GM12878 (cell line): ENCODE measurements around the gene FRS3. TPM values are rescaled to one million over a fixed set of nuclear protein-coding genes. Genes with fewer than 3 reads are reported as not detected.

Experiments
- ATAC-seq: fragments of 200-7000 bp; cut with Tn5 transposase; 3 replicates; pipeline ENCODE4 v1.9.1; 2020; ENCODE audit warnings: mild to moderate bottlenecking, moderate library complexity
- BruUV-seq: library from RNA; stranded (reverse); fragments of 400-500 nt; replicated peaks from 2 replicates; lab custom pipeline; 2021; lab: Mats Ljungman, UMichigan
- CTCF ChIA-PET: fragments of 300-600 bp; sonication (Branson Sonifier 250); formaldehyde crosslinking; extraction: SDS; loops from one replicate; lab custom pipeline; 2021; ENCODE audit warnings: inconsistent platforms; lab: Yijun Ruan, JAX
- POLR2A ChIA-PET: fragments of 350-600 bp; formaldehyde crosslinking; extraction: SDS; loops from one replicate; lab custom pipeline; 2021; ENCODE audit warnings: inconsistent platforms; lab: Charles Lee
- RAD21 ChIA-PET: fragments of 300-600 bp; sonication (Branson Sonifier 250); formaldehyde crosslinking; loops from one replicate; lab custom pipeline; 2023; ENCODE audit warnings: antibody characterized with exemption; ENCODE audit not compliant: unreplicated experiment; lab: Charles Lee
- SMC1A ChIA-PET: fragments of 300-600 bp; sonication (Branson Sonifier 250); formaldehyde crosslinking; loops from one replicate; lab custom pipeline; 2023; ENCODE audit not compliant: unreplicated experiment, uncharacterized antibody; lab: Charles Lee
- DNase-seq: peaks from one replicate; pipeline ENCODE4 v3.0.0-alpha.2; 2011; ENCODE audit warnings: low read depth, low spot score
- FAIRE-seq: peaks from 3 replicates; lab custom pipeline; 2011; peaks lifted over from hg19 to GRCh38; lab: Jason Lieb, UNC
- H2AFZ ChIP-seq: 2 replicates; pipeline ENCODE4 v1.6.0; 2011; ENCODE audit warnings: low read depth, low read length, control low read depth; ENCODE audit not compliant: control insufficient read depth
- H3K27ac ChIP-seq: 2 replicates; pipeline ENCODE4 v1.5.1; 2011; ENCODE audit warnings: control low read depth; ENCODE audit not compliant: control insufficient read depth, insufficient read depth
- H3K27me3 ChIP-seq, 2 experiments: replicated peaks in 1 of 2; 2 replicates each; pipeline versions ENCODE4 v1.6.0 to v1.6.1; 2011; ENCODE audit warnings: low read length in 1 of 2; ENCODE audit not compliant: control insufficient read depth in 2 of 2, insufficient read depth in 2 of 2
- H3K36me3 ChIP-seq, 2 experiments: 2 replicates each; pipeline ENCODE4 v1.5.1; 2011; ENCODE audit warnings: low read length in 1 of 2; ENCODE audit not compliant: control insufficient read depth in 2 of 2, insufficient read depth in 2 of 2
- H3K4me1 ChIP-seq: 2 replicates; pipeline ENCODE4 v1.6.1; 2011; ENCODE audit warnings: mild to moderate bottlenecking, low read length, moderate library complexity, mixed read lengths; ENCODE audit not compliant: control insufficient read depth, insufficient read depth
- H3K4me2 ChIP-seq: 2 replicates; pipeline ENCODE4 v1.6.0; 2011; ENCODE audit warnings: control low read depth; ENCODE audit not compliant: control insufficient read depth, insufficient read depth
- H3K4me3 ChIP-seq: fragments of 200-600 bp; sonication (generic); 2 replicates; pipeline ENCODE4 v1.5.1; 2016
- H3K79me2 ChIP-seq: 2 replicates; pipeline ENCODE4 v1.6.0; 2011; ENCODE audit warnings: low read length; ENCODE audit not compliant: control insufficient read depth, insufficient read depth
- H3K9ac ChIP-seq: 2 replicates; pipeline ENCODE4 v1.8.0; 2011; ENCODE audit warnings: low read length, control low read depth, mixed read lengths; ENCODE audit not compliant: control insufficient read depth, insufficient read depth
- H3K9me3 ChIP-seq: replicated peaks from 3 replicates; pipeline ENCODE4 v1.5.1; 2011; ENCODE audit warnings: mild to moderate bottlenecking, low read length; ENCODE audit not compliant: control insufficient read depth, insufficient read depth
- H4K20me1 ChIP-seq: 2 replicates; pipeline ENCODE4 v1.6.0; 2011; ENCODE audit not compliant: control insufficient read depth, insufficient read depth
- ASH2L ChIP-seq: fragments of 300-600, 200-600 bp; sonication (generic); IDR thresholded peaks from 2 replicates; pipeline ENCODE4 v1.6.1; 2017; ENCODE audit warnings: low read depth, mild to moderate bottlenecking, borderline replicate concordance
- MEF2A ChIP-seq: IDR thresholded peaks from 2 replicates; pipeline ENCODE4 v1.6.1; 2011; ENCODE audit warnings: low read depth, mild to moderate bottlenecking, low read length, moderate library complexity; ENCODE audit not compliant: insufficient read depth
- TARDBP ChIP-seq: IDR thresholded peaks from 2 replicates; pipeline ENCODE4 v1.6.1; 2016; ENCODE audit warnings: borderline replicate concordance
- TCF3 ChIP-seq: IDR thresholded peaks from 2 replicates; pipeline ENCODE4 v1.6.1; 2012; ENCODE audit warnings: low read depth, mild to moderate bottlenecking, low read length, borderline replicate concordance; ENCODE audit not compliant: insufficient read depth
- ZNF622 ChIP-seq: fragments of 450-650 bp; IDR thresholded peaks from 2 replicates; pipeline ENCODE4 v1.6.1; 2017; ENCODE audit warnings: mild to moderate bottlenecking, inconsistent platforms
- WGBS: methylation state at CpG from one replicate; pipeline ENCODE4 v1.1.6; 2016; ENCODE audit warnings: low lambda C conversion rate; ENCODE audit not compliant: insufficient replicate concordance, insufficient coverage; ENCODE audit errors: missing lambda C conversion rate; 5-methylcytosine and 5-hydroxymethylcytosine counted together
- in situ Hi-C: fragments of 300-500 bp; cut with MboI; formaldehyde crosslinking; loops from 9 replicates; pipeline ENCODE4 v1.14.3; 2018; ENCODE audit warnings: mixed read lengths
- intact Hi-C: fragments of 100-400 bp; cut with micrococcal nuclease; formaldehyde crosslinking; loops from one replicate; pipeline ENCODE4 v1.14.2; 2022; ENCODE audit not compliant: unreplicated experiment
- polyA plus RNA-seq, 11 experiments: library from polyadenylated mRNA; depleted of rRNA in 4 of 11; unstranded in 6 of 11; stranded (reverse) in 5 of 11; fragments of >200 nt; fragmentation: Nextera tagmentation in 4 of 11; fragmentation: Illumina TruSeq in 1 of 11; extraction: Ambion mirVana in 4 of 11; extraction: Trizol in 1 of 11; gene quantifications; 1 replicate in 1 of 11; 2 replicates in 10 of 11; pipeline versions ENCODE4 v1.2.1 to v1.2.3, GENCODE V29; 2011 to 2016; ENCODE audit warnings: inconsistent platforms in 2 of 11, missing spikeins in 2 of 11, low read depth in 1 of 11
- total RNA-seq, 4 experiments: library from RNA; depleted of rRNA in 3 of 4; stranded (reverse); fragments of >200 nt in 3 of 4; fragmentation: Illumina TruSeq in 1 of 4; extraction: Trizol in 1 of 4; gene quantifications; 2 replicates each; pipeline versions ENCODE4 v1.2.1 to v1.2.3, GENCODE V29; 2013 to 2021
- TF ChIP-seq, protein P1 (sequence below): IDR thresholded peaks from 2 replicates; pipeline ENCODE4 v1.6.1; 2011; ENCODE audit warnings: mild to moderate bottlenecking, low read depth, low read length, moderate library complexity; ENCODE audit not compliant: insufficient replicate concordance

Gene FRS3
- total and polyA plus RNA-seq, 10 of the 15 experiments (the other 5 are each of a cell fraction or from before 2014, with no cell fraction given): 0.05 to 3.4 (median 1.5) TPM

DNA sequence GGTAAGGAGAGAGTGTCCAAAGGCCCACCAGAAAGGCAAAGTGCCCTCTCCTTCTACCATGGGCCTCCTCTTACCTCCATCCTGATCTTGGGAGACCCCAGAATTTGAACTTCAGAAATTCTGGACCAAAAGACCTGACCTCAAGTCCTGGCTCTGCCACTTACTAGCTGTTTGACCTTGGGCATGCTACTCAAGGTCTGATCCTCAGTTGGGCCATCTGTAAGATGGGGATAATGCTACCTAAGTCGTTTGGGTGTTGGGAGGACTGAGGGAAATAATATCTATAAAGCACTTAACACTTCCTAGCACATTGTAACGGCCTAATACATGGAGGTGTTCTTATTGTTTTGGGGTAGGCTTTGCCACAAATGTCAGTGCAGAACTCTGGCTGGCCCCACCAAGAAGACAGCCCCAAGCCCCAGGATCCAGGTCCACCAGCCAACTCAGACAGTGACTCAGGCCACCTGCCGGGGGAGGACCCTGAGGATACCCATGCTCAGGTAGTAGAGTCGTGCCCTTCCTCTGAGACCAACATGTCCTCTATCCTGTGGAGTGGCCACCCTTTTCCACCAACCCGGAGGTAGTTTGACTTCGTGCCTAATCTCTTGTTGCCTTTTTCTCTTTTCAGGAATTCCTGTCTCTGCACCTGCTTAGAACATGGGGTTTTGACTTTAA, 3.5 kb upstream of the FRS3 start:
- no peak for DNase-seq
- Histone ChIP-seq H3K36me3 (no peaks in the 10 kb centered on the region), H3K27me3 (no peaks in the 10 kb centered on the region), H3K79me2 (peaks cover 10% of the 10 kb centered on the region), H2AFZ (no peak overlapping the region), H3K4me1 (peaks cover 29% of the 10 kb centered on the region), H3K27ac (no peak overlapping the region), H4K20me1 (no peaks in the 10 kb centered on the region), H3K4me3 (no peak overlapping the region), H3K4me2 (no peak overlapping the region), H3K9ac (no peak overlapping the region), H3K9me3 (no peaks in the 10 kb centered on the region)
- no peak for TF ChIP-seq MEF2A
- TF ChIP-seq ZNF622: no peak
- TF ChIP-seq, protein P1, sequence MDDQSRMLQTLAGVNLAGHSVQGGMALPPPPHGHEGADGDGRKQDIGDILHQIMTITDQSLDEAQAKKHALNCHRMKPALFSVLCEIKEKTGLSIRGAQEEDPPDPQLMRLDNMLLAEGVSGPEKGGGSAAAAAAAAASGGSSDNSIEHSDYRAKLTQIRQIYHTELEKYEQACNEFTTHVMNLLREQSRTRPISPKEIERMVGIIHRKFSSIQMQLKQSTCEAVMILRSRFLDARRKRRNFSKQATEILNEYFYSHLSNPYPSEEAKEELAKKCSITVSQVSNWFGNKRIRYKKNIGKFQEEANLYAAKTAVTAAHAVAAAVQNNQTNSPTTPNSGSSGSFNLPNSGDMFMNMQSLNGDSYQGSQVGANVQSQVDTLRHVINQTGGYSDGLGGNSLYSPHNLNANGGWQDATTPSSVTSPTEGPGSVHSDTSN: no peak
- TF ChIP-seq ASH2L: no peak
- no peak for TF ChIP-seq TARDBP
- no peak for TF ChIP-seq TCF3
- FAIRE-seq: no peak
- POLR2A ChIA-PET: interaction anchor here (0.5 to 0.9 kb wide), 2 partner anchors 250 to 487 kb away, joined by 5 read pairs; no protein-coding TSS in a partner anchor
- intact Hi-C loops (loop anchor here (5.0 kb wide), 1 partner anchor 429 kb away; no protein-coding TSS in a partner anchor), in situ Hi-C loops (no loop called here)
- no peak for ATAC-seq
- RAD21 ChIA-PET: interaction anchor here (1.4 to 5.0 kb wide), 2 partner anchors 181 to 260 kb away, joined by 4 to 80 read pairs; no protein-coding TSS in a partner anchor
- CTCF ChIA-PET: interaction anchor here (0.8 to 8.3 kb wide), 3 partner anchors 18 to 261 kb away, joined by 3 to 141 read pairs (median 3); no protein-coding TSS in a partner anchor
- SMC1A ChIA-PET: interaction anchor here (1.0 to 5.6 kb wide), 5 partner anchors 49 to 262 kb away, joined by 3 to 54 read pairs (median 5); no protein-coding TSS in a partner anchor
- 52% methylated on average over 6 of the region's 6 CpGs for WGBS
- no TSS peak for BruUV-seq
